ENCODE results near the gene GFRA1.

- TF ChIP-seq, protein P1, sequence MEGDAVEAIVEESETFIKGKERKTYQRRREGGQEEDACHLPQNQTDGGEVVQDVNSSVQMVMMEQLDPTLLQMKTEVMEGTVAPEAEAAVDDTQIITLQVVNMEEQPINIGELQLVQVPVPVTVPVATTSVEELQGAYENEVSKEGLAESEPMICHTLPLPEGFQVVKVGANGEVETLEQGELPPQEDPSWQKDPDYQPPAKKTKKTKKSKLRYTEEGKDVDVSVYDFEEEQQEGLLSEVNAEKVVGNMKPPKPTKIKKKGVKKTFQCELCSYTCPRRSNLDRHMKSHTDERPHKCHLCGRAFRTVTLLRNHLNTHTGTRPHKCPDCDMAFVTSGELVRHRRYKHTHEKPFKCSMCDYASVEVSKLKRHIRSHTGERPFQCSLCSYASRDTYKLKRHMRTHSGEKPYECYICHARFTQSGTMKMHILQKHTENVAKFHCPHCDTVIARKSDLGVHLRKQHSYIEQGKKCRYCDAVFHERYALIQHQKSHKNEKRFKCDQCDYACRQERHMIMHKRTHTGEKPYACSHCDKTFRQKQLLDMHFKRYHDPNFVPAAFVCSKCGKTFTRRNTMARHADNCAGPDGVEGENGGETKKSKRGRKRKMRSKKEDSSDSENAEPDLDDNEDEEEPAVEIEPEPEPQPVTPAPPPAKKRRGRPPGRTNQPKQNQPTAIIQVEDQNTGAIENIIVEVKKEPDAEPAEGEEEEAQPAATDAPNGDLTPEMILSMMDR (IDR thresholded peaks at IDR 0.05; ENCODE audit: low read length) = no peak
- no peak for TF ChIP-seq EZH2 (IDR thresholded peaks at IDR 0.05; ENCODE audit: borderline replicate concordance, low read length)
Measured at GRCh38 chr10:116270126-116270770, 2.8 kb downstream of the GFRA1 start.

Measured in OCI-LY1 (cell line).